ENCODE data around the gene RAB33B. TPM values are rescaled to one million over a fixed set of nuclear protein-coding genes. Genes with fewer than 3 reads are reported as not detected.
"Not testable (repeated sequence)": the region's sequence is repeated elsewhere in the genome, so short reads cannot be mapped to it uniquely, and the experiment has no call there.

The RAB33B gene
- total and polyA plus RNA-seq, 5 donors from 2014 or later = 14.8 to 19.2 (median 16.0) TPM

GRCh38 chr4:139438141-139438540 is 15.8 kb upstream of the RAB33B start:
- Histone ChIP-seq H3K27ac (ENCODE audit: insufficient read depth, low read length, poor library complexity, severe bottlenecking) (no peak overlapping the region), H3K4me3 (ENCODE audit: low read depth, low read length) (no peak overlapping the region), H3K4me1 (ENCODE audit: control insufficient read depth, insufficient read depth, low read length, poor library complexity, severe bottlenecking) (peaks cover 6% of the 10 kb centered on the region), H3K27me3 (ENCODE audit: control insufficient read depth, insufficient read depth, low read length) (no peaks in the 10 kb centered on the region), H3K36me3 (ENCODE audit: control insufficient read depth, insufficient read depth, low read length) (no peaks in the 10 kb centered on the region), H3K9me3 (ENCODE audit: control insufficient read depth in 2 of 2, low read length in 2 of 2) (peaks cover 6 to 7% of the 10 kb centered on the region in 2 experiments)
- ATAC-seq (ENCODE audit: low read depth in 2 of 2) (no peak), DNase-seq (no peak)
- peaks cover 4 to 27% (median 11%) of the 10 kb centered on the region in 4 donors for H3K4me1 Mint-ChIP-seq
- H3K9me3 Mint-ChIP-seq = peaks cover 0 to 32% (median 8%) of the 10 kb centered on the region in 7 donors
- peaks cover 32% of the 10 kb centered on the region for H3K36me3 Mint-ChIP-seq
- no peak overlapping the region for H3K27ac Mint-ChIP-seq
- H3K27me3 Mint-ChIP-seq = no peaks in the 10 kb centered on the region
- no peak overlapping the region for H3K4me3 Mint-ChIP-seq

- H3K4me3 ChIP-seq (ENCODE audit: low read depth, low read length) = no peak overlapping the region
- DNase-seq (no peak), ATAC-seq (ENCODE audit: low read depth in 2 of 2) (no peak)
- no peak overlapping the region for H3K27ac ChIP-seq (ENCODE audit: insufficient read depth, low read length, poor library complexity, severe bottlenecking)
- H3K9me3 ChIP-seq (ENCODE audit: control insufficient read depth in 2 of 2, low read length in 2 of 2) = peaks cover 6 to 7% of the 10 kb centered on the region in 2 experiments
- H3K36me3 Mint-ChIP-seq = peaks cover 31% of the 10 kb centered on the region
- peaks cover 0 to 32% (median 8%) of the 10 kb centered on the region in 7 donors for H3K9me3 Mint-ChIP-seq
- H3K4me1 Mint-ChIP-seq = peaks cover 4 to 17% (median 4%) of the 10 kb centered on the region in 4 donors
- no peak overlapping the region for H3K27ac Mint-ChIP-seq
- no peaks in the 10 kb centered on the region for H3K36me3 ChIP-seq (ENCODE audit: control insufficient read depth, insufficient read depth, low read length)
- H3K4me1 ChIP-seq (ENCODE audit: control insufficient read depth, insufficient read depth, low read length, poor library complexity, severe bottlenecking) = no peaks in the 10 kb centered on the region
- peak overlapping the region in 1 of 4 donors; percentile 54 for H3K4me3 Mint-ChIP-seq
- H3K27me3 Mint-ChIP-seq = no peaks in the 10 kb centered on the region
- no peaks in the 10 kb centered on the region for H3K27me3 ChIP-seq (ENCODE audit: control insufficient read depth, insufficient read depth, low read length)
Observed at GRCh38 chr4:139441029-139441428, 12.9 kb upstream of the RAB33B start.

- Histone ChIP-seq H3K9me3 (ENCODE audit: control insufficient read depth in 2 of 2, low read length in 2 of 2) (peaks cover 6 to 7% of the 10 kb centered on the region in 2 experiments), H3K4me1 (ENCODE audit: control insufficient read depth, insufficient read depth, low read length, poor library complexity, severe bottlenecking) (no peaks in the 10 kb centered on the region), H3K27ac (ENCODE audit: insufficient read depth, low read length, poor library complexity, severe bottlenecking) (no peak overlapping the region), H3K27me3 (ENCODE audit: control insufficient read depth, insufficient read depth, low read length) (no peaks in the 10 kb centered on the region), H3K4me3 (ENCODE audit: low read depth, low read length) (no peak overlapping the region), H3K36me3 (ENCODE audit: control insufficient read depth, insufficient read depth, low read length) (no peaks in the 10 kb centered on the region)
- Mint-ChIP-seq H3K4me1 (peaks cover 4 to 18% (median 5%) of the 10 kb centered on the region in 4 donors), H3K27ac (peak overlapping the region in 2 of 3 donors; percentile 28 to 52), H3K9me3 (peaks cover 2 to 19% (median 6%) of the 10 kb centered on the region in 7 donors), H3K4me3 (no peak overlapping the region), H3K36me3 (peaks cover 22% of the 10 kb centered on the region), H3K27me3 (no peaks in the 10 kb centered on the region)
- no peak for ATAC-seq (ENCODE audit: low read depth in 2 of 2)
- no peak for DNase-seq
Observed at GRCh38 chr4:139443661-139444060, 10.3 kb upstream of the RAB33B start.

- not testable (repeated sequence) for H3K9me3 ChIP-seq (ENCODE audit: control insufficient read depth in 2 of 2, low read length in 2 of 2); ATAC-seq (ENCODE audit: low read depth in 2 of 2); H3K27me3 ChIP-seq (ENCODE audit: control insufficient read depth, insufficient read depth, low read length); H3K4me3 ChIP-seq (ENCODE audit: low read depth, low read length); H3K36me3 ChIP-seq (ENCODE audit: control insufficient read depth, insufficient read depth, low read length); DNase-seq; H3K4me3 Mint-ChIP-seq; H3K27ac Mint-ChIP-seq; H3K27me3 Mint-ChIP-seq; H3K27ac ChIP-seq (ENCODE audit: insufficient read depth, low read length, poor library complexity, severe bottlenecking); H3K4me1 ChIP-seq (ENCODE audit: control insufficient read depth, insufficient read depth, low read length, poor library complexity, severe bottlenecking)
- Mint-ChIP-seq H3K36me3 (peaks cover 16% of the 10 kb centered on the region), H3K4me1 (peaks cover 8 to 13% (median 10%) of the 10 kb centered on the region in 4 donors), H3K9me3 (peaks cover 0 to 11% (median 4%) of the 10 kb centered on the region in 7 donors)
Observed at GRCh38 chr4:139444881-139445280, 9.0 kb upstream of the RAB33B start.

DNA sequence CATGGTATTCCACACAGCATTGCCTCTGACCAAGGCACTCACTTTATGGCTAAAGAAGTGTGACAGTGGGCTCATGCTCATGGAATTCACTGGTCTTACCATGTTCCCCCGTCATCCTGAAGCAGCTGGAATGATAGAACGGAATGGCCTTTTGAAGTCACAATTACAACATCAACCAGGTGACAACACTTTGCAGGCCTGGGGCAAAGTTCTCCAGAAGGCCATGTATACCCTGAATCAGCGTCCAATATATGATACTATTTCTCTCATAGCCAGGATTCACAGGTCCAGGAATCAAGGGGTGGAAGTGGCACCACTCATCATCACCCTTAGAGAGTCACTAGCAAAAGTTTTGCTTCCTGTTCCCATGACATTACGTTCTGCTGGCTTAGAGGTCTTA is 6.8 kb upstream of the RAB33B start:
- peaks cover 11% of the 10 kb centered on the region for H3K36me3 Mint-ChIP-seq
- H3K27me3 Mint-ChIP-seq; ATAC-seq (ENCODE audit: low read depth in 2 of 2); H3K36me3 ChIP-seq (ENCODE audit: control insufficient read depth, insufficient read depth, low read length); H3K27ac Mint-ChIP-seq; H3K9me3 ChIP-seq (ENCODE audit: control insufficient read depth in 2 of 2, low read length in 2 of 2); H3K27ac ChIP-seq (ENCODE audit: insufficient read depth, low read length, poor library complexity, severe bottlenecking); H3K27me3 ChIP-seq (ENCODE audit: control insufficient read depth, insufficient read depth, low read length); H3K9me3 Mint-ChIP-seq; H3K4me3 ChIP-seq (ENCODE audit: low read depth, low read length); H3K4me1 ChIP-seq (ENCODE audit: control insufficient read depth, insufficient read depth, low read length, poor library complexity, severe bottlenecking); DNase-seq; H3K4me3 Mint-ChIP-seq: not testable (repeated sequence)
- H3K4me1 Mint-ChIP-seq = peaks cover 12 to 21% (median 13%) of the 10 kb centered on the region in 4 donors

GRCh38 chr4:139450586-139450985 is 3.3 kb upstream of the RAB33B start:
- H3K4me3 ChIP-seq (ENCODE audit: low read depth, low read length) = no peak overlapping the region
- DNase-seq = no peak
- ATAC-seq (ENCODE audit: low read depth in 2 of 2) = no peak
- peaks cover 9% of the 10 kb centered on the region for H3K27me3 Mint-ChIP-seq
- H3K27ac ChIP-seq (ENCODE audit: insufficient read depth, low read length, poor library complexity, severe bottlenecking) = no peak overlapping the region
- H3K9me3 Mint-ChIP-seq = peaks cover 0 to 2% (median 0%) of the 10 kb centered on the region in 7 donors
- H3K36me3 ChIP-seq (ENCODE audit: control insufficient read depth, insufficient read depth, low read length) = no peaks in the 10 kb centered on the region
- peaks cover 21% of the 10 kb centered on the region for H3K4me1 ChIP-seq (ENCODE audit: control insufficient read depth, insufficient read depth, low read length, poor library complexity, severe bottlenecking)
- peaks cover 13 to 44% (median 39%) of the 10 kb centered on the region in 4 donors for H3K4me1 Mint-ChIP-seq
- H3K9me3 ChIP-seq (ENCODE audit: control insufficient read depth in 2 of 2, low read length in 2 of 2) = no peaks in the 10 kb centered on the region
- no peaks in the 10 kb centered on the region for H3K27me3 ChIP-seq (ENCODE audit: control insufficient read depth, insufficient read depth, low read length)
- peaks cover 8% of the 10 kb centered on the region for H3K36me3 Mint-ChIP-seq
- peak overlapping the region in 2 of 4 donors; percentile 33 to 53 for H3K4me3 Mint-ChIP-seq
- H3K27ac Mint-ChIP-seq = peak overlapping the region in 1 of 3 donors; percentile 9

GRCh38 chr4:139451997-139452396 is 1.9 kb upstream of the RAB33B start:
- Histone ChIP-seq H3K4me3 (ENCODE audit: low read depth, low read length) (no peak overlapping the region), H3K36me3 (ENCODE audit: control insufficient read depth, insufficient read depth, low read length) (no peaks in the 10 kb centered on the region), H3K4me1 (ENCODE audit: control insufficient read depth, insufficient read depth, low read length, poor library complexity, severe bottlenecking) (peaks cover 35% of the 10 kb centered on the region), H3K9me3 (ENCODE audit: control insufficient read depth in 2 of 2, low read length in 2 of 2) (no peaks in the 10 kb centered on the region), H3K27me3 (ENCODE audit: control insufficient read depth, insufficient read depth, low read length) (no peaks in the 10 kb centered on the region), H3K27ac (ENCODE audit: insufficient read depth, low read length, poor library complexity, severe bottlenecking) (peak overlapping the region; percentile 97)
- H3K9me3 Mint-ChIP-seq = peaks cover 0 to 1% (median 0%) of the 10 kb centered on the region in 7 donors
- H3K27ac Mint-ChIP-seq = peak overlapping the region; percentile 99 to 100 (median 100)
- H3K27me3 Mint-ChIP-seq = peaks cover 9% of the 10 kb centered on the region
- no peak for ATAC-seq (ENCODE audit: low read depth in 2 of 2)
- H3K4me1 Mint-ChIP-seq = peaks cover 23 to 57% (median 50%) of the 10 kb centered on the region in 4 donors
- peak overlapping the region in 3 of 4 donors; percentile 23 to 98 (median 96) for H3K4me3 Mint-ChIP-seq
- peaks cover 4% of the 10 kb centered on the region for H3K36me3 Mint-ChIP-seq
- no peak for DNase-seq

GRCh38 chr4:139453041-139453370 is 915 bp upstream of the RAB33B start:
- Histone ChIP-seq H3K4me3 (ENCODE audit: low read depth, low read length) (peak overlapping the region; percentile 90), H3K4me1 (ENCODE audit: control insufficient read depth, insufficient read depth, low read length, poor library complexity, severe bottlenecking) (peaks cover 43% of the 10 kb centered on the region), H3K27ac (ENCODE audit: insufficient read depth, low read length, poor library complexity, severe bottlenecking) (peak overlapping the region; percentile 97), H3K9me3 (ENCODE audit: control insufficient read depth in 2 of 2, low read length in 2 of 2) (no peaks in the 10 kb centered on the region), H3K36me3 (ENCODE audit: control insufficient read depth, insufficient read depth, low read length) (no peaks in the 10 kb centered on the region), H3K27me3 (ENCODE audit: control insufficient read depth, insufficient read depth, low read length) (no peaks in the 10 kb centered on the region)
- DNase-seq = peak; percentile 62 to 91 (median 83)
- Mint-ChIP-seq H3K36me3 (peaks cover 4% of the 10 kb centered on the region), H3K27me3 (peaks cover 9% of the 10 kb centered on the region), H3K27ac (peak overlapping the region; percentile 99 to 100 (median 100)), H3K4me1 (peaks cover 27 to 66% (median 58%) of the 10 kb centered on the region in 4 donors), H3K9me3 (no peaks in the 10 kb centered on the region), H3K4me3 (peak overlapping the region; percentile 96 to 99 (median 98))
- peak; percentile 54 to 58 for ATAC-seq (ENCODE audit: low read depth in 2 of 2)
